GM19239 (cell line): ENCODE measurements around the gene UTS2R.
"Not testable (repeated sequence)": the region's sequence is repeated elsewhere in the genome, so short reads cannot be mapped to it uniquely, and the experiment has no call there.

Experiments
- DNase-seq: peaks from one replicate; pipeline ENCODE4 v3.0.0; 2011; ENCODE audit warnings: low spot score; ENCODE audit not compliant: insufficient read length
- FAIRE-seq: peaks from 2 replicates; lab custom pipeline; 2011; peaks lifted over from hg19 to GRCh38; lab: Jason Lieb, UNC

UTS2R gene

DNA sequence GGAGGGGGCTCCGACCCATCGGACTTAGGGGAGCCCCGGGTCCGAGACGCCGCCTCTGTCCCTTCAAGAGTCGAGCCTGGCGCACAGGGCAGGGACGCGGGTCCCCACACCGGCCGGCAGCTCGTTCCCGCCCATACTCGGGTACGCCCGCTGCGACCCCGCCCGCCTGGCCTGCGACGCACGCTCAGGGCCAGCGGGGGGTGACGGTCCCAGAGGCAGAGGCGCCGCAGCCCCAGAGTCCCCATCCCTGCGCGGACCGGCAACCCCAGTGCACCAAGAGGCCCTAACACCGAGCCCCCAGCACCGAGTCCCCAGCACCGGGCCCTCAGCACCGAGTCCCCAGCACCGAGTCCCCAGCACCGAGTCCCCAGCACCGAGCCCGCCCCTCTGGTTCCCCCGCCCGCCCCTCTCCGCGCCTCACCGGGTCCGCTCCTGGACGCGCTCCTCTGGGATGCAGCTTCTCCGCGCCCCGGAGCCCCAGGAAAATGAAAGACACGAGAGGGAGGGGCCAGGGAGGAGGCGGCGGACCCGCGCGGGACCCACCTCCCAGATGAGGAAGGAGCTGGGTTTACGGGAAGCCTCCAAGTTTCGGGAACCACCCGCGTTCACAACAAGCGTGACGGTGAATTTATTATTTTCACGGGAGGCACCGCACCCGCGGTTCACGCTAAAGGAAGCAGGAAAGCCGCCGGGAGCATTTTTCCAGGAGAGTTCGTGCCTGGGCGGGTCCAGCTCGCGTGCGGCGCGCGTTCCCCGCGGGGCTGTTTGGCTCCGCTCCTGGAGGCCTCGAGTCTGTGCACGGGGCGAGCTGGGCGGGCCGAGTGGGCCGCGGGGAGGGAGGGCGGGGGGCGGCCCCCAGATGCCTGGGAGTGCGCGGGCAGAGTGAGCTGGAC lies 38.0 kb upstream of the UTS2R start, which contains the start of gene SECTM1:
SECTM1 (minus strand) TSS at position 488 of the 893 bp plus-strand sequence. CDS start 6,526 bp downstream, outside the sequence.
- DNase-seq (no peak), FAIRE-seq (no peak)

DNA sequence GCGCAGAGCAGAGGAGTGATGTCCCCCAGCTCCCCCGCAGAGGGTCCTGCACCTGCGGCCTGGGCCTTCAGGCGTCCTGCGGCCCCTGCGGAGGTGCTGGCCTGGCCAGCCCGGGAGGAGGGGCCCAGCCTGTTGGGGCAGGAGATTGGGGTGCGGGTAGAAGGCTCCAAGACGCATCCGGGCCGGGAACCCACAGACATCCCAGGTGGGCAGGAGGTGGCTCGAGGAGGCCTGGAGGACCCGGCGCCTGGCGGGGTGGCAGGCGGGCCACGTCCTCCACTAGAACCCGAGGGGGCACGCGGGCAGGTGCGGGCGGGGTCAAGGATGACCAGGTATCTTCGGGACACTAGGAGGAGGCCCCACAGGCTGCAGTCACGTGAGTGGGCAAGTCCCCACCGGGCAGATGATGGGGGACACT lies 37.4 kb upstream of the UTS2R start:
- no peak for FAIRE-seq

DNA sequence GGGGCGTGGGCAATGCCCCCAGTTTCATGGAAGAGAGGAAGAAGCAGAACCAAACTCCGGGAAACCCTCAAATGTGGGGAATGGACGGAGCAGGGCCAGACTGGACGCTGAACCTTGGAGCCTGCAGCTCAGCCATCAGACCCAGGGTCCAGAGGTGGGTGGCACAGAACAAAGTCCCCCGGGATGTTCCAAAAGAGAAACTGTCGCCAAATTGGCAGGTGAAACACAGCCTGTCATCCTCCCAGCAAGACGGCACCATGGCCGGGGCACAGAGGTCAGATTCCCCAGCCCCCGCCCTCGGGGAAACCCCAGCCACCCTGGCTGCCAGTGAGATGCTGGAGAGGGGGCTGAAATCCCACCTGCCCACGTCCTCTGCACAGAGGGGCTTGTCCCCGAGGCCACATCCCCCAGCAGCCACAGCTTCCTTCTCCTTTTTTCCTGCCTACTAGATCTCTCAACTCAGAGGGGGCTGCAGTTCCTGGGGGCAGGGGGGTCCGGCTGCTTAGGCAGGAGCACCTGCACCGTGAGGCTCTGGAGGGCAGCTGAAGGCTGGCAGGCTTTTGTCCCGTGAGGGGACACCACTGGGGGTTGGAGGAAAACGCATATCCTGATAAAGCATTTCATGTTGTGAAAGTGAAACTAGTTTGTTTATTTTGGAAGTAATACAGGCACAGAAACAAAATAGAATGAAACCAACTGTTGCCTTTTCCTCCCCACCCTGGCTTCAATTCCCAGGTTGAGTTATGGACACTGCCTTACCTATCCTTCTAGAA lies 36.8 kb upstream of the UTS2R start:
- peak; percentile 4 for FAIRE-seq
- no peak for DNase-seq

More for the DNA sequence above, 37.4 kb upstream of the UTS2R start:
- no peak for DNase-seq

DNA sequence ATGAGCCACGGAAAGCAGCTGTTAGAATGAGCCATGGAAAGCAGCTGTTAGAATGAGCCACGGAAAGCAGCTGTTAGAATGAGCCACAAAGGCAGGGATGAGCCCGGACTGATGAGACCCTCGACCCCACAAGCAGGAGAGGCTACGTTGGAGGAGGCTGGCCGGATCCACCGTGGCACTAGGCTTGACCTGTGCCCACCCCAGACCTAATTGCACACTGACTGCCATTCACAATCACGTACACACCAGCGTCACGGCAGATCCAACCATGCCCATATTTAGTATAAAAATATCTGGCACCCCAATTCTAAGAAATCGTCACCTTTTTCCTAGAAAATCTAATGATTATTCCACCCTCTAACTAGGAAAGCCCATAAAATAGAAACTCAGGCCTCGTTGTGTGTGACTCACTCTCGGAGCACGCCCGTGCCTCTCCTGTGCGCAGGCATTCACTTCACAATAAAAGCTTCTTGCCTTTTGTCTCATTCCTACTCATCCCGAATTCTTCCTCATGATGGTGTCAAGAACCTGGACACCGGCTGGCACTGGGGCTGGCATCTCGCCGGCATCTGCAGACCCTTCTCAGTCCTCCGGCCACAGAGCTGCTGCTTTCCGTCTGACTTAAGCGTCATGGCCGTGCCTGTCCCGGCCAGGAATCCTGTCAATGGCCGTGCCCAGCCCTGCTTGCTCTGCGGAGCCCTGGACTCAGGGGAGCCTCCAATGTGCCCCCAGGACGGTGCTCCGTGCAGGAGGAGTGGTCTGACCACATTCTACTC lies 32.5 kb upstream of the UTS2R start:
- DNase-seq (no peak), FAIRE-seq (no peak)

DNA sequence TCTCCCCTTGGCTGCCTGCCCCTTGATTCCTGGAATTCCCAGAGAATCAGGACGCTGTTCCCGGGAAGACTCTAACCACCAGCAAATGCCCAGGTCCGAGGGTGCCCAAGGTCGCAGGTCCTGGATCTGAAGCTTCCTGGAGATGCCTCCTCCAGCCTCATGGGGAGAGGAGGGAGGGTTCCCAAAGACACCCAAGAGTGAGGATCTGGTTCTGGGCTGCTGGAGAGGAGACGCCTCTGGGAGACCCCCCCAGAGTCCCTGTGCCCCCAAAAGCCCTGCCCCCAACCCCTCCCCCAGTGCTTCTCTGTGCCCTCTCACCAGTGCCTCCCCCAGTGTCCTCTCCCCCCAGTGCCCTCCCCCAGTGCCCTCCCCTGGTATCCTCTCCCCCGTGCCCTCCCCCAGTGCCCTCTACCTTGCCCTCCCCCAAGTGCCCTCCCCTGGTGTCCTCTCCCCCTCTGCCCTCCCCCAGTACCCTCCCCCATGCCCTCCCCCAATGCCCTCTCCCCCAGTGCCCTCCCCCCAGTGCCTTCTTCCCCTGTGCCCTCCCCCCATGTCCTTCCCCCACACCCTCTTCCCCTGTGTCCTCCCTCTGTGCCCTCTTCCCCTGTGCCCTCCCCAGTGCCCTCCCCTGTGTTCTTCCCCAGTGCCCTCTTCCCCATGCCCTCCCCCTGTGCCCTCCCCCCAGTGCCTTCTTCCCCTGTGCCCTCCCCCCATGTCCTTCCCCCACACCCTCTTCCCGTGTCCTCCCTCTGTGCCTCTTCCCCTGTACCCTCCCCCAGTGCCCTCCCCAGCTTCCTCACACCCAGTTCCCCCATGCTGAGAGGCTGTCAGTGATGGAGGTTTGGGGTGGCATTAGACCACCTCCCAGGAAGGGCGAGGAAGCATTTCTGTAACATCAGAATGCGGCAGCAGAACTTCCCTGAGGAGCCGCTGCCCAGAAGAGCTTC lies 31.7 kb upstream of the UTS2R start:
- DNase-seq (no peak), FAIRE-seq (no peak)

DNA sequence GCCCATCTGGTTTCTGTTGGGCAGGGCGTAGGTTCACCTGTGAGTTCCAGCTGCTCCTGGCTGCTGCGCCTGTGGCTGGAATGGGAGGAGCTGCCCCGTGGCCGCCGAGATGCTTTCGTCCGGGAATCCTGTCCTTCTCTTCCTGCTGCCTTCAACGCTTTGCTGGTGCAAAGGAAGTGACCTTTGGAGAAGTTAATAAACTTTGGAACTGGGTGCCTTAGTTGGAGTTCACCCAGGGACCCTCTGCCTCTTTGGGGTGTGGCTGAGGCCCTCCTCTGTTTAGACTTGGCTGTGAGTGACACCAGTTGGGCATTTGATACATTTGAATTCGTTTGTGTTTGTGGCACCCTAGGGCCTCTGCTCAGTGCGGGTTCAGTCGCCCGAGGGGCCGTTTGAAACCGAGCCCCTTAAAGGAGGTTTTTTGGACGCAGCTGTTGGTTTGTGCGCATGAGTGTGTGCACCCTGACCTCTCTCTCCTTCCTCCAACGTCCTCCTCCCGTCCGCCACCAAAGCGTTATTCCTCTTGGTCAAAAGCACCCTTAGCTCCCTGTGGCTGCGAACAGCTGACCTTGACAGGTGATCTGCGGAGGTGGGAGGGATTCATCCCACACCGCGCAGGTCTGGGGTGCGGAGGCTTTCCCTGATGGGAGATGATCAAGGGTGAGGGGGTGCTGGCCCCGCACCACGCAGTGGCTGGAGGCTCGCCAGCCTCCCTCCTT lies 29.0 kb upstream of the UTS2R start:
- no peak for DNase-seq
- no peak for FAIRE-seq

DNA sequence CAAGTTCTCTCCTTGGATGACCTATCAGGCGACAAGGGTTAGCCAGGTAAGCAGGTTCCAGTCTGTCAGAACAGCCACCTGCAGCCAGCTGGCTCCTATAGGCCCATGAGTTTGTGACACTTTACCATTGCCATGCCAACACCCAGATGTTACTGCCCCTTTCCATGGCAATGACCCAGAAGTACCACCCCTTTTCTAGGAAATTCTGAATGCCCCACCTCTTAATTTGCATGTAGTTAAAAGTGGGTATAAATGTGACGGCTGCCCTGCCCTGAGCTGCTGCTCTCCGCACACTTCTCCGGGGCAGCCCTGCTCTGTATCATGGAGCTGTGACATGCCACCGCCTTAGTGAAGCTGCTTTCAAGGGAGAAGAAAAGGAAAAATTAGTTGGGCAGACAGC lies 28.0 kb upstream of the UTS2R start:
- DNase-seq (no peak), FAIRE-seq (no peak)

DNA sequence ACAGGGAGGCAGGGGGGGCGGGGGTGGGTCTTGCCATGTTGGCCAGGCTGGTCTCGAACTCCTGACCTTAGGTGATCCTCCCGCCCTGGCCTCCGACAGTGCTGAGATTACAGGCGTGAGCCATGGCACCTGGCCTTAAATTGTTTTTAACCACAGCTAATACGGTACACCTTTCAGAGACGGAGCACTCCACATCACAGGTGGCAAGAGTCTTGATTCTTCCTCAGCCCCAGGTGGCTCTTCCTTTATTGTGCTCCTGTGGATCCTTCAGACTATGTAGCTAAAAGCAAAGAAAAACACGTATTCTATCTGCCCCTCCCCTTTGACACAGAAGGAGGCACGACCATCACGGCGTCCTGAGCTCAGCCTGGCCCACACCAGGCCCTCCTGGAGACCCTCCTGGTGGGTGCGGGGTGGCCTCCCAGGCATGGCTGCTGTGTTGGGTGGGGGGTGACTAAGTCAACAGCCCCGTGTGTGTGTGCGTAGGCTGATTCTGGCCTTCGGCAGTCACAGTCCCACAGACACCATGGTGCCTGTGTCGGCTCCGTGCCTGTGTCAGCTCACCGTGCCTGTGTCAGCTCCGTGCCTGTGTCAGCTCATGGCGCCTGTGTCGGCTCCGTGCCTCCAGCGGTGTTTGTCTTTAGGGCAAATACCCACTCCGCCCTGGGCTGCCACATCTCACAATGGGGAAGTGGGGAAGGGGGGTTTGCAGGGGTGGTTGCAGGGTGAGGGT lies 27.2 kb upstream of the UTS2R start:
- FAIRE-seq = no peak
- no peak for DNase-seq

DNA sequence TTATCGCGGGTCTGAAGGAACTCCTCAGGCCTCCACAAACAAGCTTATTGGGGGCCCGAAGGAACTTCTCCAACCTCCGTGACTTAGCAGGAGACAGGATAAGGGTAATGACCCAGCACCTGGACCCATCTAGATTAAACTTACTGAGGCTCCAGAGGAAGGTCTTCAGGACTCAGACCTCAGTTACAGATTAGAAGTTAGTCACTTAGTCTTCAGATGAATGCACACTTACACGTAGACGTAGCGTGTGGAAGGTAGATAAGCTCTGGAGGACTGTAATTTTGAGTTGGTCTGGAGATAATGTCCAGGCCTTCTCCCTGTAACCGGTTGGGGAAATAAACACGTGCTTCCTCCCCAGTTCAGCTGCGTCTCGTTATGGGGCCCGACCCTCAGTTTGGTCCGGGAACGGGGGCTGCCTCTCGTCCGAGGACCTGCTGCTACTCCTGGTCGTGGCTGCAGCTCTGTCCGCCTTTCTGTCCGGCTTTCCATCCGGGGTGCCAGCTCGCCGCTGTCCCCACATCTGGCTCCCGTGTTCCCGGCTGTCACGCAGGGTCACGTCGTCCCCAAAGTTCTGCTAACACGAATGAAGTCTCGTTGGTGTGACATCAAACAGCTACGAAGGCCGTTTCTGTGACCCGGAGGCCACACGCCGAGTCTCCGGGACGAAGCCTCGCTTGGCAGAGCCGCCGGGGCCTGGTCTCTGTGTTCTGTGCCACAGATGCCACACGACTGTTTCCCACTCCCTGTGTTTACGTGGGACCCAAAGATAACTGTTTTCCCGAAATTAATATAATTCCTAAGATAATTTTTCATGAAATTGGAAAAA lies 26.2 kb upstream of the UTS2R start:
- FAIRE-seq (no peak), DNase-seq (no peak)

DNA sequence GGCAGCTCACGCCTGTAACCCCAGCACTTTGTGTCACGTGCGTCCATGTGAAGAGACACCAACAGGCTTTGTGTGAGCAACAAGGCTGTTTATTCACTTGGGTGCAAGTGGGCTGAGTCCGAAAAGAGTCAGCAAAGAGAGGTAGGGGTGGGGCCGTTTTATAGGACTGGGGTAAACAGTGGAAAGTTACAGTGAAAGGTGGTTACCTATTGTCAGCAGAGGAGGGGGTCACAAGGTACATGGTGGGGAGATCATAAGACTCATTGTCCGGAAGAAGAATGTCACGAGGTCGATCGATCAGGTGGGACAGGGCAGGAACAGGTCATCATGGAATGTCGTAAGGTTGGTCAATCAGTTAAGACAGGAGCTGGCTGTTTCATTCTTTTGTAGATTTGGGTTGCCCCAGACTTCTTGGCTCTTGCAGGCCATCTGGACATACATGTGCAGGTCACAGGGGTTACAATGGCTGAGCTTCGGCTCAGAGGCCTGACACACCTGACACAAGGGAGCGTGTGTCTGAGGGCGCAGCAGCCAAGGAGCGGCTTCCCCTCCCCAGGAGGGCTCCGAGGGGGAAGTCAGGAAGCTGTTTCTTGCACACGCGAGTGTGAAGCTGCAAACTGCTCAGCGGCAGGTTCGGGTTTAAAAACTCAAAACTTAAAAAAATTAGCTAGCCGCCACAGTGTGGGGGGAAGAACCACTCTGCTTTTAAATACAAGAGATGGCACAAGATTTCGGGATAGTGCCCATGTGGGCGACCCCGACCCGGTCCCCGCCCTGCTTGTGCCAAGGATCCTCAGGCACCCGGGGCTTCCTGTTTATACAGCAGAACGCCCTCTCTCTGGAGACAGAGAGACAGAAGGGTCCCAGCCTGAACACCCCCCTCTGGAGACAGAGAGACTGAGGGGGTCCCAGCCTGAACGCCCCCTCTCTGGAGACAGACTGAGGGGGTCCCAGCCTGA lies 24.9 kb upstream of the UTS2R start:
- FAIRE-seq = no peak

DNA sequence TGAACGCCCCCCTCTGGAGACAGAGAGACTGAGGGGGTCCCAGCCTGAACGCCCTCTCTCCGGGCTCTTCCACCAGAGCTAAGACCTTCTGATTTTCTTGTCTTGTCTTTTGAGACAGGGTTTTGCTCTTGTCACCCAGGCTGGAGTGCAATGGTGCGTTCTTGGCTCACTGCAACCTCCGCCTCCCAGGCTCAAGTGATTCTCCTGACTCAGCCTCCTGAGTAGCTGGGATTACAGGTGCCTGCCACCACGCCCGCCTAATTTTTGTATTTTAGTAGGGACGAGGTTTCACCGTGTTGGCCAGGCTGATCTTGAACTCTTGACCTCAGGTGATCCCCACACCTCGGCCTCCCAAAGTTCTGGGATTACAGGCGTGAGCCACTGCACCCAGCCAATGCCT lies 23.6 kb upstream of the UTS2R start:
- FAIRE-seq, DNase-seq: not testable (repeated sequence)

More for the DNA sequence above, 24.9 kb upstream of the UTS2R start:
- no peak for DNase-seq

DNA sequence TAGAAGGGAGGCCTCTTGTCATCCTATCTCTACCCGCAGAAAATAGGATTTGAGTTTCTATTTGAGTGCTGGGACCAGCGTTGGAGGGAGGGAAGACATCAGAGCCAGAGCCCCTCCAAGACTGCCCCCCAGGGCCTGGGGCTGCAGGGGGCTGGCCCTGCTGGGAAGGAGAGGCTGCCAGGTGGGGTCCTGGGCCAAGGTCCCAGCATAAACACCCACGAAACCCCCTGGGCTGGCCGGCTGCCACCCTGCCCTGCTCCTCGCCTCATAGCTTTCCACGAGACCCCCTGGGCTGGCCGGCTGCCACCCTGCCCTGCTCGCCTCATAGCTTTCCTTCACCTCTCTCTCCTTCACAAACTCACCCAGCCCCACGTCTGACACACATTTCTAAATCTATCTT lies 23.1 kb upstream of the UTS2R start:
- DNase-seq = no peak
- no peak for FAIRE-seq

DNA sequence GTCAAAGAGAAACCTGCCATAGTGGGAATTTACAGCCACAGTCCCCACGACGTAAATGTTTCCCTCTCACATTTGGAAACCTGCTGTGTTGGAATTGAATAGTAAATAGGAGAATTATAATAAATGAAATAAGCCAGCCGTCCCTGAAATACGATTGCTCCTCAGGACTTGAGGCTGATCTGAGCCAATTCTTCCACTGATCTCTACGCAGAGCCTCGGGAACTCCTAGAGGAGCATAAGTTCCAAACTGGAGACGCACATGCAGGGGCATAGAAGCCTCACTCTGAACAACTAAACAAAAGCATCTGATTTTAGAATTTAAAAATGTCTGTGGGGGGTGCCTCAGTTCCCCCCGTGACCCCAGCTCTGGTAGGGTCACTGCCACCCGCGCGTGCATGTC lies 22.7 kb upstream of the UTS2R start:
- FAIRE-seq = no peak
- DNase-seq = no peak

DNA sequence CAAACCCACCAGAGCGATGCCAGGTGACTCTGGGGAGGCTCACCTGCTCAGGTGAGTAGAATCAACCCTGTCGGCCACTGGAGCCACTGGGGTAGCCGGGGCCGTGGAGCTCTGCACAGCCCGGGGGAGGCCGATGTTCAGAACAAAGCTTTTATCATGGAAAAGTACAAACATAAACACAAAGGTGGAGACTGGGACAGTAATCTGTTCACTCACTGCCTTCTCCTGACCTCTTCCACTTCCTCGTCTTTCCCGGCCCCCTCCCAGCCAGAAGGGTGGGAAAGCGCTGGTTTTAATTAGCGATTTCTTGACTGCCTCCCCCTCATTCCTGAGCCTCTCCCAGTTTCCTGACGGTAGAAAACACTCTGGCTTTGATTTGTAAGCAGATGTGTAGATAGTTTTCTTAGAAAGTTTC lies 22.3 kb upstream of the UTS2R start:
- FAIRE-seq = no peak
- no peak for DNase-seq

DNA sequence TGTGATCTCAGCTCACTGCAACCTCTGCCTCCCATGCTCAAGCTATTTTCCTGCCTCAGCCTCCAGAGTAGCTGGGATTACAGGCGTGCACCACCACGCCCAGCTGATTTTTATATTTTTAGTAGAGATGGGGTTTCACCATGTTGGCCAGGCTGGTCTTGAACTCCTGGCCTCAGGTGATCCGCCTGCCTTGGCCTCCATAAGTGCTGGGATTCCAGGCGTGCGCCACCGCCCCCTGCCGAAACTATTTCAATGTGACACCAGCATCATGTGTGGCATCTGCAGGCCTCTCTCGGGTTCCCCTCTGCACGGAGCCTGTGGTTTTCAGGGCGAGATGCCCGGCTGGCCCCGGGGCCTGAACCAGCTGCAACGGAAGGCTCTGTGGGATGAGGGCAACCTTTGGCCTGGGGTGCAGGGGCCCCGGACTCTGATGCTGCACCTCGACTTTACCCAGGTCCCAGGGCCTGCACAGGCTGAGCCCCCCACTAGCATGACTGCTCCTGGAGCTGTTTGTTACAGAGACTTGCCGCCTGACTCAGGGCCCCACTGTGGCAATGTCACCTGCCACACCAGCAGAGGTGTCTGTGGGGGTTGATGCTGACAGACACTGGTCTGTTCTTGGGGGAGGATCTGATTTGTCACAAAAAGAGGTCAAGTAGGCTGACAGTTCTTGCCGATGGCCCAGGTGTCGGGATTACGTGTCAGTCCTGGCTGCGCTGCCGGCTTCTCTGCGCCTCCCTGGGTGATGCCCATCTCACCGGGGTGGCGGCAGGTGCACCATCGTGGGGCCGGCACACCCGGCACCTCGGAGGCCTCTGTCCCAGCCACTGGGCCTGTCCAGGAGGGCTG lies 21.2 kb upstream of the UTS2R start:
- FAIRE-seq (no peak), DNase-seq (no peak)
